Mesenteric fat pad (tissue), 1 donor: ENCODE data around the gene YPEL2. TPM values are rescaled to one million over a fixed set of nuclear protein-coding genes. Genes with fewer than 3 reads are reported as not detected.
"Not testable (repeated sequence)": the region's sequence is repeated elsewhere in the genome, so short reads cannot be mapped to it uniquely, and the experiment has no call there.

Experiments
- DNase-seq: peaks from one replicate; pipeline ENCODE4 v3.0.0-alpha.2; 2020; ENCODE audit warnings: low spot score
- total RNA-seq: library from RNA; stranded (reverse); fragmentation: NEBNext Ultra II Directional; extraction: Animal tissue kit (Norgen Biotek cat#: 25700); gene quantifications from one replicate; pipeline ENCODE4 v1.2.1, GENCODE V29; 2021
- donor health status: DM: yes; HTN: yes; CAD: no.

YPEL2 gene
- total RNA-seq, 1 donor from 2014 or later, result 35.5 TPM

DNA sequence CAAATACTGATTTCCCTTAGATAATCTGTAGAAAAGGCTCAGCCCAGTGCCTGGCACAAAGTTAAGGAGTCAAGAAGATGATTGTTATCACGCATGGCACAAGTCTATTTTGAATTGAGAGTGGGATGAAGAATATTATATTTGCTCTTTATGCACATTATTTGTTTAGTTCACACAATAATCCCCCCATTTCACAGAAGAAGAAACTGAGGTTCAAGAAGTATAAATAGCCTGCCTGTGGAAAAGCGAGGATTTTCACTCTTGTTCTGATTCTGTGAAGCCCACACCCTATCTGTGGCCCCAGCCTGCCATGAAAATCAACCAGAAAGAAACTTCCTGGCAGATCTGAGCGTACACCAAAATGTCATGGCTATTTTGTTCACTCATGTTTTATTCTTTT lies 73.0 kb downstream of the YPEL2 start:
- no peak for DNase-seq

DNA sequence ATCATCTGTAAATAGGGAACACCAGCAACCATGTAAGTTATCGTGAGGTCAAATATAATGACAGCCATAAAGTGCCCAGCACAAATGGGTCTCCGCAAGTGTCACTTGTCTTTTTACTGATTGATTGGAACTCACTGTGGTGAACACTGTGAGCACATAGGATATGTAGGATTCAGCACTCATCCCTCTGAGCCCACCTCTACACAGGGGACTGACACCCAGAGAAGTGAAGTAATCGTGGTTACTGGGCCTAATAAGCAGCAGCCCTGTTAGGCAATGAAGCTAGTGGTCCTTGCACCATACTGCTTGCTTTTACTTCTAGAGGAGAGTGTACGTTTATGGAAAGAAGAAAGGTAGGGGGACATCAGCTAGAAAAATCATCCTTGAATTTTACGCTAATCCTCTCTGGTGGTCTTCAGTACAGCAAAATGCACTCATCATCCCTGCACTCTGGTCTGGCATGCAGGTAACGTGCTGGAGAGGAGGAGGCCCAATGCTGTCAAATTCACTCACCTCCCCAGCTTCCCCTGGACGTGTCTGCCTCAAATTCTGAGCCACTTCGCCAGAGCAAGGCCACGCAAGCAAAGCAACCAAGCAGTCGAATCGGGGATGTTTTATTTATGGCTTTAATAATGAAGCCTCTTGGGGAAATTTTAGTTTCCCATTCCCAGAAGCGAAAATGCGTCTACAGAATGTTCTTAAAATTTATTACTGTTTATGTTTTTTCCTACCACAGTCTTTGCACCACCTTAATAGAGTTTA lies 74.7 kb downstream of the YPEL2 start:
- DNase-seq, result no peak

DNA sequence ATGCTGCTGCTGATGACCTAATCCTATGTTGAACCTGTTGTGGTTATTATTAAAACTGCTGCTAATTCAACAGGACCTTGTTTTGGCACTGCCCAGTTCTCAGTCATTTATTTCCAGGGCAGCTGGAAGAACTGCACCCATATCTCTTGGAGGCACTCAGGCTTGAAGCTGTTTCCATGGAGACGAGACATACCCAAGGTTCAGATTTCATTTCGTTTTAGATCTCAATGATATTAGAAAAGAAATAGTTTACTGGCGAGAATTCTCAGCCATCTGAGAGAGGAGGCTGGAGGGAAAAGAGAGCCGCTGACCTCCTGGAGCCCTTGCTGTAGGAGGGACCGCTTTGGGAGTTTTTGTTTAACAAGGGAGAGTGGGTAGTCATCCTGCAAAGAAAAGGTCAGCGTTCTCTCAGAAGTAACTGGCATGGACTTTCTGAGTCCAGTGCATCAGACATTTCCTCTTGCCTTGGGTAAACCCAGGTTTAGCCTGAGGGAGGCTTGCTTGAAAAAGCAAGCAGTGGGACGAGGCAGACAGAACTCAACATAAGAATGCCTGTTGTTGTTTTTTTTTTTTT lies 75.4 kb downstream of the YPEL2 start:
- no peak for DNase-seq

DNA sequence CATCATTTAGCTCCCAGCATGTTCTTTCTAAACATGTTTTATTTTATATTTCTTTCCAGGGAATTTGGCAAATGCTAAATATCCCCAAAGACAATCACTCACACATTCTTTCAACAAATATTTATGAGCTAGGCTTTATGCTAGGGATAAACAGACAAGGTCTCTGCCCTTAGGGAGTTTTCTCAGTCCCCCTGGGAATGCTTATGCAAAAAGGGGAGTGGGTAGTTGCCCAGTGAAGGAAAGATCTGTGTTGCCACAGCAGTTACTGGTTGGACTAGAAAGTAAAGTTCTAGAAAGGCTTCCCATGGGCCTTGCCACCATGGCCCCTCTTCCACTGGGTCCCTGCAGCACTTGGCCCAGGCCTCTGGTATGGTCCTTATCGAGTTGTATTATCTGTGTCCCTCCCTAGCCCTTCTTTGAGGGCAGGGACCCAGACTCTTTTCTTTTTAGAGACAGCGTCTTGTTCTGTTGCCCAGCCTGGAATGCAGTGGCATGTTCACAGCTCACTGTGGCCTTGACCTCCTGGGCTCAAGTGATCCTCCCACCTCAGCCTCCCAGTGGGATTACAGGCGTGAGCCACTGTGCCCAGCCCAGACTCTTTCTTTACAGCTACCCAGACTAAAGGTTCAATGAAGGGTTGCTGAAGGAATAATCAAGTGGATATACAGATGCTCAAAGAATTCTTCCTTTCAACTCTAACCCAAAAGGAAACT lies 78.0 kb downstream of the YPEL2 start:
- DNase-seq, result no peak

DNA sequence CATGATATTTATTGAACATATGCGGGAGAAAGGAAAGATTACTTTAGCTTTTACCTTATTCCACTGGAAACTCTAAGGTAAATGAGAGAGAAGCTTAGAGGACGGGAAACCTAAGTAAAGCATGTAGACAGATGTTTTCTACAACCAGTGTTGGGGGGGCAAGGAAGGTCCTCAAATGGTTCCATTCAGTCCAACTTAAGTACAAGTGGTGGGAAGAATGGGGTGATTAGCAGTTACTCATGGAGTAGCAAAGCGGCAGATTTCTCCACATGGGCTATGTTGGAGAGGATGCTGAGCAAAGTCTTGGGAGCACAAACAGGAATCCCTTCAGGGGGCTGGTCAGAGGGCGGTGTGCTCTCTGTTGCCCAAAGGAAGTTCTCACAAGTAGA lies 78.6 kb downstream of the YPEL2 start:
- DNase-seq, result no peak

DNA sequence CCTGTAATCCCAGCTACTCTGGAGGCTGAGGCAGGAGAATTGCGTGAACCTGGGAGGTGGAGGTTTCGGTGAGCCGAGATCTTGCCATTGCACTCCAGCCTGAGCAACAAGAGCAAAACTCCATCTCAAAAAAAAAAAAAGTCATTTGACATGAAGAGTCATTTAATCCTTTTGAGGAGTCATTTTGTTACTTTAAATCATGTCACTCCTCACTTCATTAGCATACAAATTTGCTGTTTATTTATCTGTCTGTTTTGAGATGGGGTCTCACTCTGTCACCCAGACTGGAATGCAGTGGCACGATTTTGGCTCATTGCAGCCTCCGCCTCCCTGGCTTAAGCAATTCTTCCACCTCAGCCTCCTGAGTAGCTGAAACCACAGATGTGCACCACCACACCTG lies 81.0 kb downstream of the YPEL2 start:
- not testable (repeated sequence) for DNase-seq

DNA sequence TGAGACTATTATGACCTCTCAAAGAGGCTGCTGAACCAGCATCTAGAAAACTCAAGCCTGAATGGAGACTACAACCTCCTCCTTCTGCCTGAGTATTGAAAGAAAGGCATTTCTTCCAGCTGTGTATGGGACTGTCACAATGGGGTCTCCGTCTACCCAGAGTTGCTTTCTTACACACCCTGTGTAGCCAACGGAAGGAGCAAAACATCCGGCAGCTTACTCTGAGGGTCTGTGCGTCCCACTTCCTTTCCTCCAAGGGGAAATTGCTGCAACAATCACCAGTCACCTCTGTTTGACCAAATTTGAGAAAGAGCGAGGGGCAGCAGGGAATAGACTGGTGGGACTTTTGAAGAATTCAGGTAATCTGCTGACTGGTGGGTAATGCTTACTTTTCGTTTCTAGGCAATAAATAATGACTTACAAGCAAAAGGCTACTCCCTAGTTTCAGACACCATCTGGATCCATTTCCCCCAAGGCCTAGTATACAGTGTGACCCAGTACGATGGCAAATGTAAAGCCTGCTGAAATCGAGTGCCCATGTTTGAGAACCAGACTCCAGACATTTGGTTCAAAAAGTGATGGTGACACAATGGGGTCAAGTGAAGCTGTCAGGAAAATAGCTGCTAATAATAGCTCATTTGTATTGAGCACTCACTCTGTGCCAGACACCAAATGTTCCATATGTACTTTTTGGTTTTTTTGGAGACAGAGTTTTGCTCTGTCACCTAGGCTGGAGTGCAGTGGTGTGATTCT lies 81.7 kb downstream of the YPEL2 start:
- DNase-seq, result no peak

DNA sequence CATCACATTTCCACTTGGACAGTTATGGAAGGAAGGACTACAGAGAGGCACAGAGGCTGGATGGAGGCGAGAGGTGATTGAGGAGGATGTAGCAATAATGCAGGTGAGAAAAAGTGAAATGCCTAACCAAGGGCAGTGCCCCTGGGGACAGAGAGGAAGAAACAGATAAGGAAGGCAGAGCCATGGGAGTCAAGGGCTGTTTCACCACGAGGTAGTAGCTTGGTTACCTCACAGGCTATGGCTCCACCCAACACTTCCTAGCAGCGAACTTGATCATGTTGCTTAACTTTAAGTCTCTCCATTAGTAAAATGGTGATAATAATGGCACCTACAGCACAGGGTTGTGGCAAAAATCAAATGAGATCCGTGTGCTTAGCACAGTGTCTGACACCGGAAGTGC lies 83.9 kb downstream of the YPEL2 start:
- DNase-seq, result no peak

DNA sequence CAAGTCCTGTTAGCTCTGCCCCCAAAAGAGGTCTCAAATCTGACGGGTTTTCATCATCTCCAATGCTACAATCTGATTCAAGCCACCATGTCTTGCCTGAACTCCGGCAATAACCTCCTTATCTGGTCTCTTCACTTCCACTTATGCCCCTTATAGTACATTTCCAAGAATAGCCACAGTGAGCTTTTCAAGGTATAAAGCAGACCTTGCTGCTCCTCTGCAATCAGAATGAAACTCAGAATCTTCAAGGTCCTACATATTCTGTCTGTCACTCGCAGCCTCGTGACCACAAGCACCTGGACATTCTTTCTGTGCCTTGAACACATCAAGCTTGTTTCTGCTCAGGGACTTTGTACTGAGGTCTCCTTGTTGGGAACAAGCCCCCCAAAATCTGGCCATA lies 84.7 kb downstream of the YPEL2 start:
- no peak for DNase-seq

DNA sequence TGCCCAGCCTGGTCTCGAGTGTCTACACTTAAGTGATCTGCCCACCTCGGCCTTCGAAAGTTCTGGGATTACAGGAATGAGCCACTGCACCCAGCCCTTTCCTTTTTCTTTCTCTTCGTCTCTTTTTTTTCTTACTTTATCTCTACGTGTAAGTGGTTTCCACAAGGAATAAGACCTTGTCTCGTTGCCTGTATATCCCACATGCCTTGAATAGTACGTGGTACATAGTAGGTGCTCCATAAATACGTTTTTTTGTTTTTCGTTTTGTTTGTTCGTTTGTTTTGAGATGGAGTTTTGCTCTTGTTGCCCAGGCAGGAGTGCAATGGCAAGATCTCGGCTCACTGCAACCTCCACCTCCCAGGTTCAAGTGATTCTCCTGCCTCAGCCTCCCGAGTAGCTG lies 86.0 kb downstream of the YPEL2 start:
- no peak for DNase-seq

DNA sequence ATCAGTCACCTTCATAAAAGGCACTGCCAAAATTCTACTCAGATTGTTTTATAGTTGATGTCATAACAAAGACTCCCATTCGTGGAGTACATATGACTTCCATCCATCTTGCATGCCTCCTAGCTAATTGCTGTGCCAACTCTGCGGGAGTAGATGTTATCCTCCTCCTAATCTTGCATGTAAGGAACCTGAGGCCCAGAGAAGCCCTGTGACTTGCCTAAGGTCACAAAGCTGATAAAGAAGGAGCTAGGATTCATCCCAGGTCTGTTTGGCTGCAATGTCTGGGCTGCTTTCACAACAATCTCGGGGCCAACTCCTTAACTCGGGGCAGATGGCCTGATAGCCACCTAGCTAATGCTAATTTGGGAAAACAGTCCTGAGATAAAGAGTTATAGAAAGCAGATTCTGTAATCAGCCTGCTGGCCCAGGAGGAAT lies 87.3 kb downstream of the YPEL2 start:
- DNase-seq, result no peak

DNA sequence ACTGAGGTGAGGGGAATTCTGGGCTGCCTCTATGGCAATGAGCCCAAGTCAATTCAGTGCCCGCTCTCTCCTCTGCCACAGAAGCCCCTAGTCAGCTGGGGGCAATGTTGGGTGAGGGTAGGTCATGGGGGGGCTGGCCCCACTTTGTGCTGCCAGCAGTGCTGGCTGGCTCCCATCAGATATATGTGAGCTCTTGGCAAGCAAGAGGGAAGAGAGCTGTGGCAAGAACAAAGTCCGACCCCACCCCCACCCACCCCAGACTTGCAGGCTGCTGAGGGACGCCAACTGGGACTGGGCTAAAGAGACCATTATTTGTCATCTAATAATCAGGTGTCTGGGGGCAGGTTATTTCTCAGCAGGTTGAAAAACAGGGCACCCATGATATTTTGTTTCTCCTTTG lies 89.4 kb downstream of the YPEL2 start:
- no peak for DNase-seq

DNA sequence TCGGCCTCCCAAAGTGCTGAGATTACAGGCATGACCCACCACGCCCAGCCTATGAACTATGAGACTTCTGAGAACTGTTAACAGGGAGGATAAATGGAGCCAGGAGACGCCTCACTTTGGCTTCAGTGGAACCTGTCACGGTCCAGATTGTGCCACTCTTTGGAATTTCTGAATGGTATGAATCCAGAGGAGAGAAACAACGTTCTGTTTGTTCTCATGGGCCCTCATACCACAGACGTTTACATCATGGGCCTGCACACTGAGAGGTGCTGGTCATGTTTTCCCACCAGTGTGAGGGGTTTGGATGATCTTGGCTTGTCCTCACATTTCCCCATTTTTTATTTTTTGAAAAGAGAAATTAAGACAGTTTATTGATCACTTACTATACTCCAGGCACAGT lies 90.3 kb downstream of the YPEL2 start:
- no peak for DNase-seq

DNA sequence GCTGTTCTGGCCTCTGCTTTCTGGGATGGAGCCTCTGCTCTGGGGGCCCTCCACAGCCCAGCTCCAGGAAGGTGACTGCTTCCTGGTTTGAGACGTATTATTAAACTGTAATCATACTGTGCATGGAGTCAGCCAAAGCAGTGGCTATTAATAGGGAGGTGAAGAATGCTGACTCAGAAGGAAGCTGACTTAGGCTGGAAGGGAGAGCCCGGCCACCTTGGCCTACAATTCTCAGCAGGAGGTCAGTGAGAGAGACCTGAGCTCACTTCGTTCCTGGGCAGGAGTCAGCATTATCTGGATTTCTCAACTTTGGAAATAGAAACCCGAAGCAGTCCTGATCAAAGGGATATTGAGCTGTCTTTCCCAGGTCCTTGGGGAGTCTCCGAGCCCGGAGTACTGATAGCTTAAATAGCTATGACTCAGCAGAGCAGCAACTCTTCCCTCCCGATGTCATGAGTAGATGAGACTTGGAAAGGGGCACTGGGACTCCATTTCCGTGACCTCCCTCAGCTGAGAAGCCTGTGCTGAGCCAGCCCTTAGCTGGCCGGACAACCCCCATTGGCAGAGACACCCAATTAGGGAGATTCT lies 91.8 kb downstream of the YPEL2 start:
- DNase-seq, result no peak

DNA sequence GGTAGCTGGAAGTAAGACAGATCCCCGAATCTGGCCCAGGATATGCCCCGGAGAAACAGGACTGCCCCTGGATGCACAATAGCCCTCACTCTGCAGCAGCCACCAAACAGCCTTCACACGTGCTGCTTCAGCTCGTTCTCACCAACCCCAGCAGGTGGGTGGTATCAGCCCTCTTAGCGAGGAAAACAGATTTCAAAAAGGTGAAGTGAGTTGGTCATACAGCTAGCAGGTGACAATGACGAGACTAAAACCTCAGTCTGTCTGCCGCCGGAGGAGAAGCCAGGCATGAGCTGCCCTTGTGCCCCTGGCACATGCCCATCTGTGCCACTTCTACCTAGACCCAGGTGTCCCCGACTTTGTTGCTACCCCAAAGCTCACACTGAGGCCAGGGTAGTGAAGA lies 92.4 kb downstream of the YPEL2 start:
- no peak for DNase-seq

DNA sequence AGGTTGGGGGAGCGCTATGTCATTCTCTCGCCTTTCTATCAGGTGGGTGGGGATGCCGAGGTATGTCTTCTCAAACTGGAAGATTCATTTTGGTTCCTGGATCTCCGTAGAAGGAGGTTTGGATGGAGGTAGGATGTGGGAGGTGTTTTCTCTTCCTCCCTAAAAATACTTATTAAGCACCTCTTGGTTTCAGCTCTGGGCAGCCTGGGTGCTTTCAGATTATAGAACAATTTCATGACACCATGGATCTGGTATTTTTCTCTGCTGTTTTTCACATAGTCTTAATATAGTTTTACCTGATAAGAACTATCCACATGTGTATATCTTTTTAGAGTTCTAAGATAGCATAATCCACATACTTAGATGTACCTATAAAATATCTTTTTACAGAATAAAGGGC lies 92.9 kb downstream of the YPEL2 start:
- no peak for DNase-seq

DNA sequence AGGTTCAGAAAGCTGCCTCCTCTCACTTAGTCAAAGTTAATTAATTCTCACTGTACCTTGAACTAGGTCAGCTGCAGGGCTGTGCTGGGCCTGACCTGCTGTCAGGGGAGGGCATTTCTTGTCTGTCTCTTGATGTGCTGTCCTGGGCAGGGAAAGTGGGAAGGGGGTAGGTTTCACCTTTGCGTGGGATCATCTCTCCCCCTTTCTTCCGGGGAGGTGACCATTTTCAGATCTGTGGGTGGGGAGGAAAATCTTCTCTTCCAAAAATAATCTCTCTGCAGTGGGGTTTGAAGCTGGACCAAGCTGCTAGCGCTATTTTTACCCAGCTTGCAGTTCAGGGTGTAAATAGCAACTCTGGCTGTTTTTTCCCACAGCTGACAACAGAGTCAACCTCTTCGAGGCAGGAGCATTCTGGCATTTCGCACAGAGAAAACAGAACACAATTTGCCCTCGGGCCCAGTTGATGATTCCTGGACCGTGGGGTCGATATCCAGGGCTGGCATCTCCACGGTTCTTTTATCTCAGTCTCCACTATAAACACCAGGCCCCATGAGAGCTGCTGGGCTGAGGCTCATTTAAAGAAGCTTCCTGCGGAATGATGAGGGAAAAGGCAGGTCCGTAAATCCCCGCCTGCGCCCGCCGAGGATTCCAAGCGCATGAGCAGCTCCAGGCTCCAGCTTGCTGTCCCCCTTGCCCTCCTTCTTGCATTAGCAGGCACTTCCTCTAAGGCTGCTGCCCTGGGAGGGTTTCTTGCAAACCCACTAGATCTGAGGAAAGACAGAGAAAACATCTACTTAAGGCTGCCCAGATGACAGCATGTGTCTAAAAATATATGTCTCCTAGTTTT lies 93.9 kb downstream of the YPEL2 start:
- DNase-seq, result no peak

DNA sequence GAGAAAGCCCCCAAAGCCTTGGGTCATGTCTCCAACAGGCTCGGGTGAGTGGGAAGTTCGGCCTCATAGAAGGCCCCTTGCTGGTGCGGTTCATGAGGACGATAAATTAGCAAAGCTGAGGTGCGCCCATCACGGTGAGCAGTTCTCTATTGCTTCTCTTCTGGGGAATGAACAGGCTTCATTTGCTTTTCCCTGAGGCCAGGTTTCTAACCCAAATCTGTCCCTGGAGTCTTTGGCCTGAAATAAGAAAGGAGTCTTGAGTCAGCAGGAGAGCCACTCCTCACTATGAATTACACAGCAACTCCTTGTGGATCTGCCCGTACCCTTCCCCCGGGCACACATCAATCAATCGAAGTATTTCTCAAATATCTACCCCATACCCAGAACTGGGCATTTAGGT lies 94.6 kb downstream of the YPEL2 start:
- DNase-seq, result no peak

DNA sequence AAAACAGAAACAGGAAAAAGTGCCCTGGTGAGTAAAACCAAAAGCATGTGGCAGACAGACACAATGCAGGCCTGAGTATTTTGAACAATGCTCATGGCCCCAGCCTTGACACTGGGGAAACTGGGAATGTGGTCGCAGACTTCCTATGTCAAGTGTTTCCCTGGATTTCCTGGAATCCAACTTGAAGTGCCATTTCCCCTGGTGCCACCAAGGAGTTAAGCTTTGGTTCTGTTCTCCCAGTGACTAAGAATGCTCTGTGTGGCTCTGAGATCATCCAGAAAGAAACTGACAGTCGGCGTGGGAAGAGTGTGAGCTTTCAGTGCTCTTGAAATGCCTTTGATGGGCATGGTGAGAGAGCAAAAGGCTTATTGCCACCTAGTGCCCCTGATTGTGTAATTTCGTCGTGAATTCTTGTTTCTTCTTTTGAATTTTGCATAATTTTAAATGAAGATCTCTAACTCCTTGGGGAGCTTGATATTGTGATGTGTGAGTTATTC lies 96.0 kb downstream of the YPEL2 start:
- no peak for DNase-seq

DNA sequence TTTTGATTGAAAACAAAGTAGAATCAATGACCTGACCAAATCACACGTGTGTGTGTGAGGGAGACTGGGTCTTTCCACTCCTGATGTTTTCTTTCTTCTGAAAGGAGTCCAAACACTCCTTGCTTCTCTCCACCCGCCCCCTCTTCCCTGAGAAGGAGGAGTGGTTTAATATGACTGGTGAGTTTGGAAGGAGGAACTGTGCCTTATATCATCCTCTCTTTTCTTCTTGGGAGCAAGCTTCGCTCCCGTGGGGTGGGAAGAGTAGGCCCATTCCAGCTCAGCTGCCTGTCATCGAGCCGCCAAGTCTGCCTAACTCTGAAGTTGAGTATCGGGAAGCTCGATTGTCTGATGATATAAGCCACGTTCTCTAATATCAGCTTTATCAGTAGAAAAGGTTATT lies 96.5 kb downstream of the YPEL2 start:
- DNase-seq, result no peak
